A204.1 (cell line): Measurements from ENCODE around the gene TECPR2.
A peak's percentile ranks its signal among the peaks of the same experiment; 100 is the strongest.
"Not testable (repeated sequence)": the region's sequence is repeated elsewhere in the genome, so short reads cannot be mapped to it uniquely, and the experiment has no call there.

Experiments used
- FAIRE-seq: peaks from 2 replicates; lab custom pipeline; 2012; peaks lifted over from hg19 to GRCh38; lab: Jason Lieb, UNC

Gene TECPR2, protein sequence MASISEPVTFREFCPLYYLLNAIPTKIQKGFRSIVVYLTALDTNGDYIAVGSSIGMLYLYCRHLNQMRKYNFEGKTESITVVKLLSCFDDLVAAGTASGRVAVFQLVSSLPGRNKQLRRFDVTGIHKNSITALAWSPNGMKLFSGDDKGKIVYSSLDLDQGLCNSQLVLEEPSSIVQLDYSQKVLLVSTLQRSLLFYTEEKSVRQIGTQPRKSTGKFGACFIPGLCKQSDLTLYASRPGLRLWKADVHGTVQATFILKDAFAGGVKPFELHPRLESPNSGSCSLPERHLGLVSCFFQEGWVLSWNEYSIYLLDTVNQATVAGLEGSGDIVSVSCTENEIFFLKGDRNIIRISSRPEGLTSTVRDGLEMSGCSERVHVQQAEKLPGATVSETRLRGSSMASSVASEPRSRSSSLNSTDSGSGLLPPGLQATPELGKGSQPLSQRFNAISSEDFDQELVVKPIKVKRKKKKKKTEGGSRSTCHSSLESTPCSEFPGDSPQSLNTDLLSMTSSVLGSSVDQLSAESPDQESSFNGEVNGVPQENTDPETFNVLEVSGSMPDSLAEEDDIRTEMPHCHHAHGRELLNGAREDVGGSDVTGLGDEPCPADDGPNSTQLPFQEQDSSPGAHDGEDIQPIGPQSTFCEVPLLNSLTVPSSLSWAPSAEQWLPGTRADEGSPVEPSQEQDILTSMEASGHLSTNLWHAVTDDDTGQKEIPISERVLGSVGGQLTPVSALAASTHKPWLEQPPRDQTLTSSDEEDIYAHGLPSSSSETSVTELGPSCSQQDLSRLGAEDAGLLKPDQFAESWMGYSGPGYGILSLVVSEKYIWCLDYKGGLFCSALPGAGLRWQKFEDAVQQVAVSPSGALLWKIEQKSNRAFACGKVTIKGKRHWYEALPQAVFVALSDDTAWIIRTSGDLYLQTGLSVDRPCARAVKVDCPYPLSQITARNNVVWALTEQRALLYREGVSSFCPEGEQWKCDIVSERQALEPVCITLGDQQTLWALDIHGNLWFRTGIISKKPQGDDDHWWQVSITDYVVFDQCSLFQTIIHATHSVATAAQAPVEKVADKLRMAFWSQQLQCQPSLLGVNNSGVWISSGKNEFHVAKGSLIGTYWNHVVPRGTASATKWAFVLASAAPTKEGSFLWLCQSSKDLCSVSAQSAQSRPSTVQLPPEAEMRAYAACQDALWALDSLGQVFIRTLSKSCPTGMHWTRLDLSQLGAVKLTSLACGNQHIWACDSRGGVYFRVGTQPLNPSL (N-terminal part only)

DNA sequence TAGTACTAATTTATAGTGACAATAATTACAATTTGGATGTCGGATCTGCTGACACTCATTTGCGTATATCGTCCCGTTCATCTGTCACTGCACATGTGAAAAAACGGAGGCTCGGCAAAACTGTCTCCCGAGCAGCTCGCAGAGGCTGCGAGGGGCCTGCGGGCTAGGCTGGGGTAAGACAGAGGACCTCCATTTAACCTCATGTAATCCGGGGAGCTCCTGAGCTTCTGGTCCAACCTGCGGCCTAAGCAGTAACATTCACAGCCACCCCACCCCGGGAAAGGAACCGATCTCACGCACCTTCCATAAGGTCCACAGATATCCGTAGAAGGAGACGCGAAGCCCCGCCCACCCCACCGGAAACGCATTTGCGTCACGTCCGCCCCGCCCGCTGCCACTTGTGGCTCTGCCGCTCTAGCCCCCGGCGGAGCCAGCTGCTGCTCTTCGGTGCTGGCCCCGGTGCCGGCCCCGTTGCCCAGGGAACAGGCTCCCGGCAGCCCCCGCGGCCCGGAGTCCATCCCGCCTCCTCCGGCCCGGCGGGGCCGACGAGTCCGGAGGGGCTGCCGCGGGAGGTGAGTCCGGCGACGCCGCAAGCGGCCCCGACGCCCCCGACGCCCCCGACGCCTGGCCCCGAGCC, at the start of gene TECPR2, which contains the start of gene CINP:
Gene TECPR2 (plus strand): TSS at position 397 of the 637 bp plus-strand sequence. CDS start 13,781 bp downstream, outside the sequence.
Gene CINP (minus strand): TSS at position 346 of the 637 bp plus-strand sequence. CDS start 39 bp downstream, at position 307.
- FAIRE-seq = no peak

DNA sequence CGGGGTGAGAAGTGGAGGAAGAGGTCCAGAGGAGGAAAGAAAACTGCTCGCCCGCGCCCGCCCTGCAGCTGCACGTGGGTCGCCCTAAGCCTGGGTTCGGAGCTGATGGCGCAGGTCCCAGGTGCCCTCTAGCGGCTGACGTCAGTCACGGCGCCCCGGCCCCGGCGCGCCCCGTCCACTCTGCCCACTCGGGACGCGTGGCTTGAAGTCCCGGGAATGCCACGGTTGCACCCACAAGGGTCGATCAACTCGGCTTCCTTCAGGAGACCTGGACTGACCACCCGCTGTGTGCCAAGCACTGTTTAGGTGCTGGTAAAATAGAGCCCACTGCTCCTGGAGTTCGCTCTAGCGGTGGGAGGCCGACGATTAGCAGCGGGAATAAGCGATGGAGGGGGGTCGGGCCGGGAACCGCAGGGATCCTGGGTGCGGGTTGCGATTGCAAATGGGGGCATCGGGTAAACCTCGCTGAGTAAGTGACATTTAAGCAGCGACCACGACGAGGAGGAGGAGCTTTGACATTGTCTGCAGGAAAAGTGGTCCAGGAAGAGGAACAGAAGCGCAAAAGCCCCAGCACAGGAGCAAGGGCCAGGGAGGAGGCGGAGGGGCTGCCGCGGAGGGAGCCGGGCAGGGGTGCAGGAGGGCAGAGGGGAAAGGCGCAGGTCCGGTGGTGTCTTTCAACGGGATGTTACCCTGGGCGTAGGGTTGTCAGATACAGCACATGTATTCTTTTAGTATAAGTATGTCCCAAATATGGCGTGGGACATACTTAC, 48.3 kb upstream of the TECPR2 start:
- no peak for FAIRE-seq

DNA sequence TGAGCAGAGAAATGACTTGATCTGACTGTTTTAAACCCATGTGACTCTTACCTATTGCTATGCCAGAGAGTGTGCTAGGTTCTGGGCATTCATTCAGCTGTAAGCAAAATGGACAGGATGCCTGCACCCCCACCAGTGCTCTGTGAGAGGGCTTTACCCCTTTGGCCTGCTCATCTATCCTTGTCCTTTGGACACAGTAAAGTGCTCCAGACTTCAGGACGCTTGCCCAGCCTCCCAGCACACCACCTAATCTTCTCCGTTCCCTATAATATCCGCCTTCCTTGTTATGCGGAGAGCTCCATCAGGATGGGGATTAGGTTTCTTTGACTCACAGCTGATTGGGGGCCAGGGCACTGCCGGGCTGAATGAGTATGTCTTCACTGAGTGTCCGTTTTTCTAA, 47.6 kb upstream of the TECPR2 start:
- peak; percentile 41 for FAIRE-seq

DNA sequence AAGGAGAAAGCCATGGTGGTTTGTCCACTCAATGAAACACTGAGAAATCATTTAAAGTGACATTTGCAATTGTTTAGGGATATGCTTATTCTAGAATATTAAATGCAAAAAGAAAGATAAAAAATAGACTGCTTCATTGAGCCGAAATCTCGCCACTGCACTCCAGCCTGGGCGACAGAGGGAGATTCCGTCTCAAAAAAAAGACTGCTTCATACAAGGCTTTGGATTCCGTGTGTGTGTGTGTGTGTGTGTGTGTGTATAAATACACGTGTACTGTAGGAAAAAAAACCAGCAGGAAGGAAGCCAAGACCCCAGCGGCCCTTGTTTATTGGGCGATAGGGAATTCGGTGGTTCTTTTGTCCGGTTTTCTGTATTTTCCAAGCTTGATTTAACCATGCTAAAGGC, 46.4 kb upstream of the TECPR2 start:
- peak; percentile 21 for FAIRE-seq

DNA sequence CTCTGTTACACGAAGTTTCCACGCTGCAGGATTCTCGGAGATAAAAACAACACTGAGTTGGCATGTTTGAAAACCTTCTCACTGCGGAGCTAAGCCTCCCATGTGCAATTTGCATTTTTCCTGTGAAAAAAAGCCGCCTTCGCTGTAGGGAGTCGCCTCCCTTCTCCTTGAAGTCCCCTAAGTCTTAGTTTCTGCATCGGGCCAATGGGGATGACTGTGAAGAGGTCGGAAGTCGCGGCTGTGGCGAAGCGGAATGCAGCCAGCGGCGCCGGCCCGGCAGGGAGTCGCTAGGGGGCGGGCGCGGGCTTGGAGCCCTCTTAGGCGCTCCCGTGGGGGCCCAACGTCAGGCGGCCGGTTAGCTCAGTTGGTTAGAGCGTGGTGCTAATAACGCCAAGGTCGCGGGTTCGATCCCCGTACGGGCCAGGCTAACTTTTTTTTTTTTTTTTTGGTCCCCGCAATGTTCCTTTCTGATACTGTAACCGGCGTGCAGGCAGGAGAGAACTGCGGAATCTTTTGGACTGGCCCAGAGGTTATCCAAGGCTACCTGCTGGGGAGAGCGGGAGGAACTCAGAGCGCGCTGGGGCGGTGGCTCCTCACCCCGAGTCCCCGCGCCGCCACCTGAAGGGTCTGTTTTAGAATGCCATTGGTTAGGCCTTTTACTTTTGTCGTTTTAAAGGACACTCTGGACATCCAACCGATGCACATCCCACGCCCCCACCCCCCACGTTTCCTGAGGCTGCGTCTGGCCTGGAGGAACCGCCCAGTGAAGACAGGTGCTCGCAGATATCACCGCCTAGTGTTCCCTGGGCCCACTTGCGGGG, 45.8 kb upstream of the TECPR2 start:
- no peak for FAIRE-seq

DNA sequence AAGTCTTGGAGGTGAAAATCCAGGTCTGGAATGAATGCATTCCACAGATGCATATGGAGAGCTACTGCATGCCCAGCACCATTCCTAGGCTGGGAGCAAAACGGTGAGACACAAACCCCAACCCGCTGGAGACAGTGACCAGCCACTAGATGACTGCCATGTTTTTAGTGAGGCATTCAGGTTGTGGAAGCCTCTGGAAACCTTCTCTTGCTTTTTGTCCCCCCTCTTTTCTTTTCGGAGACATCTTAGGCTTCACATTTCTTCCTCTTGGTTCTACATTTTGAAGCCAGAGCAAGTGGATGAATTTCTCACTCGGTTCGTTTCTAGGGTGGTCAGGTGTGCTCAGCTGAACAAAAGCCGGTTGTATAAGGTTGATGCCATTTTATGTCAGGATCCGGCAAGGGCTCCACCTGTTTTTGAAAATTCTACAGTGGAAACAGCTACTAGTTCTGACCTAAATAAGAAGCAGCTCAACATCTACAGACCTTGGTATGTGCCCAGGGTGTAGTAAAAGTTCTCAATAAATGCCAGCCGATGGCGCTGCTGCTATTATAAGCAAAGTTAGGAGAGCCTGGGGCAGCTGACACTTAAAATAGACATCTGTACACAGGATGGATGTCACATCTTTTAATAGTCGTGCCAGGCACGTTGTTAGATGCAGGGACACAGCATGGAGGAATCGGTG, 45.0 kb upstream of the TECPR2 start:
- FAIRE-seq = no peak

DNA sequence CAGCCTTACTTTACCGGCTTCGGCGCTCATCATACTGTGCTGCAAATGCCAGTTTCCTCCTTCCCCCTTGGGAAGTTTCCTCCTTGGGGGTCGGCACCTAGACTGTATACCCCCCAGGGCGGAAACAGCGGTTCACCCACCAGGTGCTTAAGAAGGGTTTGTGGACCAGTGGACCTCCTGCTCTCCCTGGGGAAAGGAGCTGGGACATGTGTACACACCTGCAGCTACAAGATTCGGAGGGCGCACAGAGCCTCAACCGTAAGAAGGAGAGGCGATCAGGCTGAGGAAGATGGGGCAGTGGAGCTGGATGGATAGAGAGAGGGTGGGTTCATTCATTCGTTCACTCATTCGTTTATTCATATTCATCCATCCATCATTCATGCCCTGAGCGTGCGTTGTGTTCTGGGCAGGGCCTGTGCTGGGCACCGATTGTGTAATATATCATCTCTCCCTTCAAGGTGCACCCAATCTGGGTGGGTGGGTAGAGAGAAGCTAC, 43.9 kb upstream of the TECPR2 start:
- no peak for FAIRE-seq

DNA sequence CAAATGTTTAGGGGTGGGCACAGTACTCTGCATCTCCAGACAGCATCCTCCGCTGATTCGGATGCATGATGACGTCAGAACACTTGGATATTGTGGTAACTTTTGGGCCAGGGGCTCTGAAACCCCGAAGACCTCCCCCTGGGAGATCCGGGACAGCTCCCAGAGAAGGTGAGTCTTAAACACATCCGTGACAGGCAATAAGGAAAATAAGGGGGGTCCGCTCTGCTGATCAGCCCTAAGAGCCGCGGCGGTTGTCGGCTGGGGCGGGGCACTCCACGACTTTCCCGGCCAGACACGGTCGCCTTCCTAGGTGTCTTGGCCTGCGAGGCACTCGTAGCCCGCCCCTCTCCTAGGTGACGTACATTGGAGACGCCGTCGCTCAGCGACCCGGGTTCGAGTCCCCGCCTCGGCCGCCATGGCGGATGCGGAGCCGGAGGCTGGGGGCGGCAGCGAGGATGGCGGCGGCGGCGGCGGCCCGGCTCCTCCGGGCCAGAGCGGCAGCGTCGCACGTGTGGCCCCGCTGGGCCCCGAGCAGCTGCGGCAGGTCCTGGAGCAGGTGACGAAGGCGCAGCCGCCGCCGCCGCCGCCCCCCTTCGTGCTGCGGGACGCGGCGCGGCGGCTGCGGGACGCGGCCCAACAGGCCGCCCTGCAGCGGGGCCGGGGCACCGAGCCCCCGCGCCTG, 43.2 kb upstream of the TECPR2 start, which contains the start of gene ZNF839:
Gene ZNF839 (plus strand): TSS at position 396 of the 682 bp plus-strand sequence. CDS start 20 bp downstream, at position 416.
- FAIRE-seq = no peak

DNA sequence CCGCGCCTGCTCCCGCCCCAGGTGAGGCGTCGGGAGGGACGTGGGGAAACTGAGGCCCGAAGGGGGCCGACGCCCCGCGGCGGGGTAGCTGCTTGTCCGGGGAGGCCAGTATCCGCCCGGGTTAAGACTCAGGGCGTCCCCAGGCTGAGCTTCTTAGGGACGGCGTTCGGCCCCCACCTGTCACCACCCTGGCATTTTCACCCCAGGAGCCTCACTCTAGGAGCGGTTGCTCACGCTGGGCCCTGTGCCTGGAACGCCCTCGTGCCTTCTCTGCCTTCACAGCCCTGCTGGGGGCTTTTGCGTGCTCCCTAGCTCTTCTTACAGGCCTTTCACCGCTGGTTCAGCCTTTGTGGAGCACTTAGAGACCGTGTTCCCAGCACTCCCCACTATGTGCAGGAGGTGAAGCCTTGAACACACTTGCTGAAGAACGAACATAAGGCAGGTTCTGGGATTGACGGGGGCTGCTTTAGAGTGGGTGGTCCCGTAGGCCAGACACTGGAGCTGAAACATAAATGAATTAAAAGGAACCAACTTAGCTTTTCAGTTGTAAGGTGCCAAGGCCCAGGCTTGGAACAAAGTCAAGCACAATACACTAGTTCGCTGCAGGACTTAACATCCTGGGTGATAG, 42.6 kb upstream of the TECPR2 start:
- no peak for FAIRE-seq

DNA sequence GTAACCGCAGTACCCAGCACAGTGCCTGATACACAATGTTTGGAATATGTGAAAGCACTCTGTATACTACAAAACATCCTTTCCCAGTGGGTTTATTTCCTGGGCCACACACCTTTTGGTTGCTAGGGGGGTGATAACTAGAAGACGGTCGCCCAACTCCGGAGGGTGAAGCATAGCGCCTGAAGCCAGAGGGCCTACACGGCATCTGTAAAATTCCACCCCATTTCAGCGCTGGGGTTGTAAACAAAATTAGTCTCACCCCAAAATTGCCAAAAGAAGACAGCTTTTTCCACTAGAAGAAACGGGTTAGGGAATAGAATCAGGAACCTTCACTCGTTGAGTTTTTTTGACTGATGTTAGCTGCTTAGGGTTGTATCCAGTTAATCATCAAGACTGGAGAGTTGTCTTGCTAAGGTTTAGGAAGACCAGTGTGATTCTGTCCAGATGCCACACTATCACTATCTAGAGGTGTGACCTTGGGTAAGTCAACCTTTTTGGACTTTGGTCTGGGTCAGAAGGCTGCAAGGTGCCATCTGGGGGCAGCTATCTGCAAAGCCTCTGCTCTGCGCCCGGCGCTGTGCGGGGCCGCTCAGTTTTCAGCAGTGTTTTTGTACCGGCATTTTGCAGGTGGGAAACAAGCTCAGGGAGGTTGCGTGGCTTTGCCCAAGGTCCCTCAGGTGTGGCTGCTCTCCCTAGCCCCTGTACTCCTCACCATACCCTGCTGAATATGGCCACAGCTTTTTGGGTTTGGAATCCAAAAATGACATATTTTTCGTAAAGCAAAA, 41.9 kb upstream of the TECPR2 start:
- FAIRE-seq = no peak

DNA sequence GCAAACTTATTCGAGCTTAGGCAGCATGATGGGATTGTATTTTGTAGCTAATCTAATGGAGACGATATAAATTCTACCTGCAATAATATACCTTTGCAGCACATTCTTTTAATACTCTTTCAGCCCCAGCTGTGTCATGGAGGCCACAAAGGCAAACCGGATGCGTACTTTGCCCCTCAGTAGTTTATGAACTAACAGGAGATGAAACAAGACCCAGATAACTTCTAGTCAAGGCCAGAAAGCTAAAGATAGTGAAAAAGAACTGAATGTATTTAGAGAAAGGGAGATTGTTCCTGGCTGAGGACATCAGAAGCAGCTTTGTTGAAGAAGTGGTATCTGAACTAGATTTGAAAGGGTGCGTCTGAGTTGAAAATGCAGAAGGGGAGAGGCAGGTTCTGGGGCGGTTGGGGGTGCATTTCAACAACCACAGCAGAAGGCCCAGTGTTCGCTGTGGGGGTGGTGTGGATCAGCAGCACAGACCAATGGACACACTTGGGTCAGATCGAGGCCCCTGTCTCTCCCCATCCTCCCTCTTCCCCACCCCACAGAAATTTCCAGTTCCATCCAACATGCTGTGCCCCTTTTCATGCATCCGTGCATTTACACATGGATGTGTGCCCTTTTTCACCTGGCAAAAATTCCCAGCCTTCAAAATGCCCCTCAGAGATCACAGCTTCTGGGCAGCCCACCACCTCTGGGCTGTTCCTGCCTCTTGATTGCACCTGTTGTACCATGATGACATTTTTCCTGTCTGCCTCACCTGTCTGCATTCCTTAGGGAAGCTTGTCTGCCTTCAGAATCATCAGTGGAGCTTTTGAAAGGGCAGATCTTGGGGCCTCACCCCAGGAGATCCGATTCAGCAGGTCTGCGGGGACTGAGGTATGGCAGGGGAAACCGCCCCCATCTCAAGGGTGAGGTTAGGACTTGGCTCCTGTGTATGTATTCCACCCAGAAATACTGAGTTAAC, 41.0 kb upstream of the TECPR2 start:
- FAIRE-seq = no peak

DNA sequence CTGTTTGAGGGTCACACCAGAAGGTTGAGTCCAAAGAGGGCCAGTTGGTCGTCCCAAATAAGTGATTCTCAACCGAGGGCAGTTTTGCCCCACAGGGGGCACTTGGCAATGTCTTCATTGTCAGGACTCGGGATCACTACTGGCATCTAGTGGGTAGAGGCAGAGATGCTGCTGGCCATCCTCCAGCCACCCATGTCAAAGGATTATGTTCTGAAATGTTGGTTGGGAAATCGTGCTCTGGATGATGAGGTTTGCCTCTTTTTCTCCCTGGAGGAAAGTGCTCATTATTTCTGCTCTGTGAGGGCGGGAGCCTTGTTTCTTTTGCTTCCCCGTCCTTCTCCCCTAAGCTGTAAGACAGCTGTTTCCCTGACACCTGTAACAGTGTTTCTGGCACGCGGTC, 39.6 kb upstream of the TECPR2 start:
- FAIRE-seq = peak; percentile 91

DNA sequence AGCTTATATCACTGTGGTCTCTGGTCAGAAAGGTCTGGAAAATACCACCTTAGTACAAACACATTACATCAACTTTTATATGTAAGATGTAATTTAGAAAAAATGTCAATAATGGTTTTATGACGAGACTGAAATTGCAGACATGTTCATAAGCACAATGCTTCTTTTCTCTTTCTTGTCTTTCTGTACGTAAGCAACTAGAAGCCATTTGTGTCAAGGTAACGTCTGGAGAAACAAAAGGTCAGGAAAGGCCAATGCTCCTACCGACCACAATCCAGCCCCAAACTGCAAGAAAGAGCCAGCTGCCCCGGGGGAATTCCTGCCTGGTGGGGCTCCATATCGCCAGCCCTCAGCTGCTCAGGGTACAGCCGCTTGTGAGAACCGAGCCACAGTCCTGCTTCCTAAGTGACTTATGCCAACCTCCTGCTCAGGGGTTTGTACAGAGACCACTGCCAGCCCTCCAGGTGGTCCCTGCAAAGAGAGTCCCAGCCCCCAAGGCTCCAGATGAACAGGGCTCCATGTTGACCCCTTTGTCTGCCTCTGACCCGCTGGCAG, 36.9 kb upstream of the TECPR2 start:
- FAIRE-seq = no peak

DNA sequence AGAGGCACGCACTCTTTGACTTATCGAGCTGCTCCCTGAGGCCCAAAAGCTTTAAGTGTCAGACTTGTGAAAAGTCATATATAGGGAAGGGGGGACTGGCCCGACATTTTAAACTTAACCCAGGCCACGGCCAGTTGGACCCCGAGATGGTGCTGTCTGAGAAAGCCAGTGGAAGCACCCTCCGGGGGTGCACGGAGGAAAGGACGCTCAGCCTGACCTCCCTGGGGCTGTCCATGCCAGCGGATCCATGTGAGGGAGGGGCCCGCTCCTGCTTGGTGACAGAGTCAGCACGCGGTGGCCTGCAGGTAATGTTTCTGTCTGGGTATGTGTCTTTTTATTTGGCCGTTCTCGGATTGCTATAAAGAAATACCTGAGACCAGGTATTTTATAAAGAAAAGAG, 36.2 kb upstream of the TECPR2 start:
- FAIRE-seq = no peak

DNA sequence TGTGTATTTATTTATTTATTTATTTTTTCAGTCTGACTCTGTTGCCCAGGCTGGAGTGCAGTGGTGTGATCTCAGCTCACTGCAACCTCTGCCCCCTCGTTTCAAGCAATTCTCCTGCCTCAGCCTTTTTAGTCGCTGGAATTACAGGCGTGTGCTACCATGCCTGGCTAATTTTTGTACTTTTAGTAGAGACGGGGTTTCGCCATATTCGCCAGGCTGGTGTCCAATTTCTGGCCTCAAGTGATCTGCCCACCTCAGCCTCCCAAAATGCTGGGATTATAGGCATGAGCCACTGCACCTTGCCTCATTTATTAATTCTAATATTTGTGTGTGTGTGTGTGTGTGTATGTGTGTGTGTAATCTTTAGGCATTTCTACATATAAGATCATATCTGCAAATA, 33.4 kb upstream of the TECPR2 start:
- not testable (repeated sequence) for FAIRE-seq

DNA sequence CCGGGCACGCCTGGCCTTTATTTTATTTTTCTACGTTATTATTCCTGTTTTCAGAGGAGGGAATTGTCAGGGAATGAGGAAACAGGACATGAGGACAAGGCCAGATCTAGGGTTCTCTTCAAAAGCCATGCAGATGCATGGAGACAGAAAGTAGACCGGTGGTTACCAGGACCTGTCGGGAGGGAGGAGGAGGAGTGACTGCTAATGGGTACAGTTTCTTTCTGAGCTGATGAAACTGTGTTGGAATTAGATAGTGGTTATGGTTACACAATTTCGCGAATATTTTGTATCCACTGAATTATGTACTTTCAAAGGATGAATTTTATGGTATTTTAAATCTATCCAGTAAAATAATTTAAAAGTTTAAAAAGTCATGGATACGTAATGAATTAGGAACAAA, 31.9 kb upstream of the TECPR2 start:
- no peak for FAIRE-seq
